Heart left ventricle (tissue), 16 donors: Measurements from ENCODE around the gene DBH. TPM values are rescaled to one million over a fixed set of nuclear protein-coding genes. Genes with fewer than 3 reads are reported as not detected.
A peak's percentile ranks its signal among the peaks of the same experiment; 100 is the strongest.

Experiments
- ATAC-seq, 4 donors: fragments of 200-7000 bp; cut with Tn5 transposase; one replicate each; pipeline ENCODE4 v1.9.1; 2020 to 2022; ENCODE audit warnings: moderate library complexity in 4 of 4, mild to moderate bottlenecking in 3 of 4, moderate number of reproducible peaks in 1 of 4
- DNase-seq, 5 donors: peaks; one replicate each; pipeline ENCODE4 v3.0.0-alpha.2; 2020
- H3K27ac ChIP-seq, 12 donors: fragments of 200-600 bp; sonication (generic) in 4 of 12; one replicate each; pipeline versions ENCODE4 v1.5.0 to v1.8.0; 2016 to 2022; ENCODE audit warnings: mild to moderate bottlenecking in 2 of 12
- H3K27me3 ChIP-seq, 9 donors: fragments of 200-600 bp; sonication (generic) in 2 of 9; one replicate each; pipeline versions ENCODE4 v1.5.1 to v1.8.0; 2016 to 2022; ENCODE audit warnings: mild to moderate bottlenecking in 3 of 9
- H3K36me3 ChIP-seq, 9 donors: fragments of 200-600 bp; sonication (generic) in 2 of 9; one replicate each; pipeline versions ENCODE4 v1.5.0 to v1.8.0; 2018 to 2022; ENCODE audit warnings: mild to moderate bottlenecking in 2 of 9
- H3K4me1 ChIP-seq, 12 donors: fragments of 200-600 bp; sonication (generic) in 4 of 12; one replicate each; pipeline versions ENCODE4 v1.5.0 to v1.8.0; 2016 to 2022; ENCODE audit warnings: mild to moderate bottlenecking in 3 of 12
- H3K4me3 ChIP-seq, 12 donors: fragments of 200-600 bp; sonication (generic) in 4 of 12; one replicate each; pipeline versions ENCODE4 v1.5.0 to v1.8.0; 2017 to 2022; ENCODE audit warnings: mild to moderate bottlenecking in 9 of 12, moderate library complexity in 4 of 12
- H3K9me3 ChIP-seq, 12 donors: fragments of 200-600 bp; sonication (generic) in 4 of 12; one replicate each; pipeline versions ENCODE4 v1.5.0 to v1.8.0; 2016 to 2022; ENCODE audit warnings: mild to moderate bottlenecking in 1 of 12
- POLR2A ChIP-seq, 2 donors: fragments of 450-650 bp; IDR thresholded peaks; one replicate each; pipeline ENCODE4 v1.6.1; 2017; ENCODE audit warnings: antibody characterized with exemption in 2 of 2, mild to moderate bottlenecking in 2 of 2, moderate library complexity in 2 of 2
- WGBS, 4 donors: extraction: QIAGEN DNeasy Blood & Tissue Kit in 2 of 4; methylation state at CpG; one replicate each; pipeline versions ENCODE4 v1.1.5 to v1.1.7; 2013 to 2018; 5-methylcytosine and 5-hydroxymethylcytosine counted together
- intact Hi-C, 10 donors: fragments of 100-400 bp; cut with DNase I; formaldehyde crosslinking; loops; one replicate each; pipeline versions ENCODE4 v1.11.1 to v1.14.2; 2022
- polyA plus RNA-seq, 2 donors: library from polyadenylated mRNA; stranded (reverse); fragments of 200-250 nt; gene quantifications; one replicate each; pipeline ENCODE4 v1.2.3, GENCODE V29; 2013
- total RNA-seq, 9 donors: library from RNA; depleted of rRNA in 2 of 9; stranded (reverse); fragments of >200 nt in 2 of 9; fragmentation: NEBNext Ultra II Directional in 3 of 9; extraction: Animal tissue kit (Norgen Biotek cat#: 25700) in 3 of 9; gene quantifications; one replicate each; pipeline versions ENCODE4 v1.1.0 to v1.2.4, GENCODE V29; 2016 to 2023
- TF ChIP-seq, protein P1 (sequence below), 12 donors: fragments of 200-600 bp; sonication (generic) in 4 of 12; IDR thresholded peaks; one replicate each; pipeline versions ENCODE4 v1.5.0 to v1.8.0; 2018 to 2022; ENCODE audit warnings: antibody characterized with exemption in 12 of 12, mild to moderate bottlenecking in 5 of 12
- donor health status: ischemic (EF 13 %, LVEDD 7.1; RV severe dilation, severe dysfunction).
- donor health status: healthy with polysubstance abuse.
- donor health status: DM: no; HTN: yes; CAD: no.
- donor health status: DM: no; HTN: no; CAD: no.
- donor health status: ischemic (EF 25% LVEDD 6.9; RV normal size, moderate dysfunction).
- donor health status: ischemic (EF 25% LVEDD 5.7; RV mildly dilated, moderate dysfunction).
- donor health status: healthy.
- donor health status: DM: yes; HTN: yes; CAD: no.
- donor health status: ischemic (EF 35%, LVEDD 5.7; RV mildly dilated, moderate dysfunction).
- donor health status: nonischemic (EF 11% LVEDD 7.7; RV severe dilation, severe dysfunction).
- donor health status: DM: yes; HTN: yes; CAD: no.
- donor health status: PGD.
- donor health status: ischemic (EF 29% LVEDD 5.4; RV normal size, mild dysfunction).
- donor health status: nonischemic (EF 23%, LVEDD 6.1; RV moderate dilation, normal function).

The DBH gene
- total and polyA plus RNA-seq, 11 donors, result 0.06 to 0.08 TPM; not detected in 9

DNA sequence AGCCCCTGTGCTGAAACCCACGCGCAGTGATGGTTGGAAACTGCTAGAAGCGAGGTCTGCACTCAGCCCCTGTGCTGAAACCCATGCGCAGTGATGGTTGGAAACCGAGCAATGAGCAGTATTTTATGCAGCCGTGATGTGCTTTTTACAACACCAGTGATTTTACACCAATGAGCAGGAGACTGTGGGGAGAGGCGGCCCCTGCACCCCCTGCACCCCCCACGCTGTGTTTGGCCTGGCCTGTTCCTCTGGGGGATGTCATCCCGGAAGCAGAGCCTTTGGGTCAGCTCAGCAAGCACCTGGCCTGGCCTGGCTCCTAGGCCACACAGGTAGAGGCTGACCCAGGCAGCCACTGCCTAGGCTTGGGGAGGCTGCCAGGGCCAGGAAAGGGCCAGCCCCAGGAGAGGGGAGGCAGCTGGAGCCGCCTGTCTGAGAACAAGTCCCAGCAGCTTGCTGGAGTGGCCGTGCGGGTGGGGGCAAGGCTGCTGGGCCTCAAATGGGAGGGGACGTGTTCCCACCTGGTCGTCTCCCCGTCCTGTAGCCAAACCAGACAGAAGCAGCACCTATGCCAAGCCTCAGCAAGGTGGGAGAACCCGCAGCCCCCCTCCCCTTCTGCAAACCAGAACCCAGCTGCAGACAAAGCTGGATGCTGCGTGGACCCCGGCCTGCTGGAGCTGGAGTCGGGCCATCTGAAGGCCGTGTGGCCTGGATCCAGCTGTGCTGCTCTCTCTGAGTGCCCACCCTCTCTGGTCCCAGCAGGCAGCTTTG lies 46.8 kb downstream of the DBH start:
- DNase-seq (peak in 3 of 5 donors; percentile 58 to 73 (median 69)), ATAC-seq (peak in 3 of 4 donors; percentile 2 to 52 (median 31))
- TF ChIP-seq POLR2A (IDR thresholded peaks at IDR 0.05), result no peak
- TF ChIP-seq, protein P1, sequence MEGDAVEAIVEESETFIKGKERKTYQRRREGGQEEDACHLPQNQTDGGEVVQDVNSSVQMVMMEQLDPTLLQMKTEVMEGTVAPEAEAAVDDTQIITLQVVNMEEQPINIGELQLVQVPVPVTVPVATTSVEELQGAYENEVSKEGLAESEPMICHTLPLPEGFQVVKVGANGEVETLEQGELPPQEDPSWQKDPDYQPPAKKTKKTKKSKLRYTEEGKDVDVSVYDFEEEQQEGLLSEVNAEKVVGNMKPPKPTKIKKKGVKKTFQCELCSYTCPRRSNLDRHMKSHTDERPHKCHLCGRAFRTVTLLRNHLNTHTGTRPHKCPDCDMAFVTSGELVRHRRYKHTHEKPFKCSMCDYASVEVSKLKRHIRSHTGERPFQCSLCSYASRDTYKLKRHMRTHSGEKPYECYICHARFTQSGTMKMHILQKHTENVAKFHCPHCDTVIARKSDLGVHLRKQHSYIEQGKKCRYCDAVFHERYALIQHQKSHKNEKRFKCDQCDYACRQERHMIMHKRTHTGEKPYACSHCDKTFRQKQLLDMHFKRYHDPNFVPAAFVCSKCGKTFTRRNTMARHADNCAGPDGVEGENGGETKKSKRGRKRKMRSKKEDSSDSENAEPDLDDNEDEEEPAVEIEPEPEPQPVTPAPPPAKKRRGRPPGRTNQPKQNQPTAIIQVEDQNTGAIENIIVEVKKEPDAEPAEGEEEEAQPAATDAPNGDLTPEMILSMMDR (IDR thresholded peaks at IDR 0.05), result no peak
- H3K4me1 ChIP-seq, result peaks cover 0 to 52% (median 33%) of the 10 kb centered on the region in 12 donors
- peak overlapping the region in 10 of 12 donors; percentile 39 to 84 (median 62) for H3K27ac ChIP-seq
- no peaks in the 10 kb centered on the region for H3K9me3 ChIP-seq
- 55 to 69% (median 66%) methylated on average over 5 to 20 of the region's 20 CpGs for WGBS, 4 donors
- H3K4me3 ChIP-seq, result no peak overlapping the region
- intact Hi-C loops, result loop anchor here in 2 of 10 donors (1.0 to 5.0 kb wide), 3 partner anchors 32 to 101 kb away; no protein-coding TSS in a partner anchor
- H3K27me3 ChIP-seq, result no peaks in the 10 kb centered on the region
- H3K36me3 ChIP-seq, result no peaks in the 10 kb centered on the region

- 35 to 52% (median 49%) methylated on average over 17 to 19 of the region's 19 CpGs for WGBS, 4 donors
- Histone ChIP-seq H3K36me3 (no peaks in the 10 kb centered on the region), H3K4me3 (peak overlapping the region in 2 of 12 donors; percentile 9 to 17), H3K27me3 (no peaks in the 10 kb centered on the region), H3K9me3 (no peaks in the 10 kb centered on the region), H3K4me1 (peaks cover 0 to 50% (median 33%) of the 10 kb centered on the region in 12 donors), H3K27ac (peak overlapping the region; percentile 18 to 84 (median 62))
- DNase-seq (peak; percentile 68 to 89 (median 85)), ATAC-seq (peak; percentile 24 to 84 (median 72))
- TF ChIP-seq, protein P1 (IDR thresholded peaks at IDR 0.05), result no peak
- no peak for TF ChIP-seq POLR2A (IDR thresholded peaks at IDR 0.05)
- intact Hi-C loops, result loop anchor here in 2 of 10 donors (1.0 to 5.0 kb wide), 3 partner anchors 32 to 101 kb away; no protein-coding TSS in a partner anchor
These were observed 47.5 kb downstream of the DBH start for GRCh38 chr9:133683586-133684120.

DNA sequence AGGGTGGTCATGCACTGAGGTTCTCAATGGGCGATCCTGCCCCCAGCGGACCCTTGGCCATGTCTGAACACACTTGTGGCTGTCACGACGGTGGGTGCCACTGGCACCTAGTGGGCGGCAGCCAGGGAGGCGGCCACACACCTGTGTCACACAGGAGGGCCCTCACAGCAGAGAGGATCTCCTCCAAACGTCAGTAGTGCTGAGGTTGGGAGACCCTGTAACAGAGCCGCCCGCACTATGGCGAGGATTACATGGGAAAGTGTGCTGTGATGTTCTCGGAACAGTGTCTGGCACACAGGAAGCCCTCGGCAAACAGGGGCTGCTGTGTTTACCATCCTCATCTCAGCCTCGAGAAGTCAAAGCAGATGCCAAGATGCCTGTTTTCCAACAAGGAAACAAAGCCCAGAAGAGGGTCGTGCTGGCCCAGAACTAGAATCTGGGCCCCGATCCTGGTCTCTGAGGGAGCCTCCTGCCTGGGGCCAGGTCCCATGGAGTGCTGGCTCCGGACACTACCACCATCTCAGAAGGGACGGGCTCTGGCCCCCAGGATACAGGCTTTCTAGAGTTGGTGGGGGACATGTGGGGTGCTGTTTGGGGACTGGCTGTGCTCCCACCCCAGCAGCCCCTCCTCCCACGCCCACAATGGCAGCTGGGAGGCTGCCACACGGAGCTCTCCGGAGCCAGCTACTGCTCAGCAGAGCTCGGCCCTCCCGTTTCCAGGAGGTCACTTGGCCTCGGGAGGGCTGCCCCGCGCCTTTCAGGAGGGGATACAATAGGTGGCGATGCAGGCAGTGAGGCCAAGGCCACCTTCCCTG lies 48.2 kb downstream of the DBH start:
- no peak for ATAC-seq
- peak in 2 of 5 donors; percentile 41 to 57 for DNase-seq
- Histone ChIP-seq H3K36me3 (no peaks in the 10 kb centered on the region), H3K4me1 (peaks cover 0 to 43% (median 28%) of the 10 kb centered on the region in 12 donors), H3K4me3 (peak overlapping the region in 1 of 12 donors; percentile 17), H3K9me3 (no peaks in the 10 kb centered on the region), H3K27me3 (no peaks in the 10 kb centered on the region), H3K27ac (peak overlapping the region; percentile 18 to 84 (median 62))
- WGBS, 4 donors, result 68 to 87% (median 72%) methylated on average over 14 to 26 of the region's 26 CpGs
- intact Hi-C loops, result loop anchor here in 1 of 10 donors (5.0 kb wide), 1 partner anchor 102 kb away; no protein-coding TSS in a partner anchor
- no peak for TF ChIP-seq POLR2A (IDR thresholded peaks at IDR 0.05)
- TF ChIP-seq, protein P1 (IDR thresholded peaks at IDR 0.05), result peak in 1 of 12 donors; percentile 5
